ENCODE measurements around the gene UBA3.
A peak's percentile ranks its signal among the peaks of the same experiment; 100 is the strongest.

Gene UBA3

DNA sequence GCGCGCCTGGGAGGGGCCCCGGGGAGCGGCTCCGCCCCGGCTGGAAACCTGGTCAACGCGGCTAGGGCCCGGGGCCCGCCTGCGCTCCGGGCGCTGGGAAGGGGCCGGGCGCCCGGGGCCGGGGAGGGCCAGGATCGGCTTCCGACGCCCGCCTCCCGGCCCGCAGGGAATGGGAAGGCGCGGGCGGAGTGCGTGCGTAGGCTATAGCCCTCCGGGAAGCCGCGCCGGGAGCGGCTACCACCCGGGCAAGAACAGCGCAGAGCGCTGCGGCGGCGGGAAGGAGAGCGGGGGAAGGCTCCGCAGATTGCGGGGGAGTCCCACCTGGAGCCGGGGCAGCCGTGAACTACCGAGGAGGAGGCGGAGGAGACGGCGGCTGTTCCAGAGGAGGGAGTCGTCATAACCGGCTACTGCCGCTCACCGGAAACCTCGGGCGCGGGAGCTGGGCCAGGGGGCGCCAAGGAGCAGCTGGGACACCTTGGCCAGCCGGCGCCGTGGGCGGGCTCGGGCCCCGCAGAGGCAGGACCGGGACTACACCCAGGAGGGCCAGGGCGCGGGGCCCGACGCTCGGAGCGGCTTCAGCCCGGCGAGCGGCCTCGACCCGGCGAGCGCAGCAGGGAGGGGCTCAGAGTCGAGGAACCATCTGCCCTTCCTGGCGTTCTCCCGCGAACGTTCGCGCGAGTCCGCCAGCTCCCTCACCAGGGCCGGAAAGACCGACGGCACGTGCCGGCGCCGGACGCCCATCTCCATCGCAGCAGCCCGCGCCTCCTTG lies 66.7 kb downstream of the UBA3 start, which contains the start of gene EOGT:
Gene EOGT, minus strand, starts transcription at position 432 of the 769 bp plus-strand sequence. CDS start 3,838 bp downstream, outside the sequence.
- DNase-seq (ENCODE audit: extremely low read depth in 1 of 2, low read depth in 1 of 2) = peak; percentile 42 to 72

DNA sequence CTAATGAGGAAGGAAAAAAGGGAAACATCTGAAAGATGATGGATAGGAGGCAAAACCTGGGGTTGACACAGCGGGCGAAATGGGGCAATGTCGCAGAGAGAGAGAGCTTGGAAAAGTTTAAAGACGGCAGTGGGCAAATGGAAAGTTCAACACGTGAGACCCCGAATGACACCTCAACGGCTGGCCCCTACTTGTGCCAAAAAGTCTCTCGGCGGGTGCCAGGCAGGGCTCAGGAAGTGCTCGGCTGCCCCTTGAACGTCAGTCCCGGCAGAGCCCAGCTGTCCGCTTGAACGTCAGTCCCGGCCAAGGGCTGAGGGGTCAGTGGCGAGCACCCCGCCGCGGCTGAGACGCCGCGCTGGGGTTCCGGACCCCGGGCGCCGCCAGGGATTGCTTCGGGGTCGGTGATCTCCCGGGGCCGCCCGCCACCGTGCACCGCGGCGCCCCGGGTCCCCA lies 67.3 kb downstream of the UBA3 start:
- peak in 1 of 2 donors; percentile 2 for DNase-seq (ENCODE audit: extremely low read depth in 1 of 2, low read depth in 1 of 2)

DNA sequence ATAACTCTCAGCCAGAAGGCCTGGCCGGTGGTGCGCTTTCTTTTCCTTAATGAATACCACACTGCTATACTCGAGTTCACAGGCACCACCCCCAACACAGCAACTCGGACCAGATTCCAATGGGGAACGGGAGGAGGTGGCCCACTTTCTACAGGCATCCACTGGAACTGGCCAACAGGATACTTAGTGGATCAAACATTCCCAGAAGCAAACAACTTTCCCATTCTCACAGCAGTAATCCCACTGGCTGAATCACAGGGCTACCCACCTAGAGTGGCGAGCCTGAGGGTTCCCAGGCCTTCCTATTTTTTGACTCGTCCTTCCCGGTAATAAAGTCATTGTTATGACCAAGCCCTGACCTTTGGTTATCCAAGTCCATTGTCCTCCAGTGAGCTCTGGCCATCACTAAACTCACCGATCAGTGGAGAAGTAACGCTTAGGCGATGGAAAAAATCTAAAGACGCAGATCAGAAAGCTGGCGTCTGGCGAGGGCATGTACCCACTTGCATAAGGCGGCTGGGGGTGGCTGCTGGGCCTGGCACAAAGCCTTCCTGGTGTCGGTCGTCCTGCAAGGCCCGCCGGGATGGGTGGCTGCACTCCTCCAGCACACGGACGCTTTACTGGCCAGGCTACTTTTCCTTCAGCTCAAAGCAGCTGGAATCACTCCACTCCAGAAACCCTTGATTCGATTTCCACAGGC lies 67.9 kb downstream of the UBA3 start:
- no peak for DNase-seq (ENCODE audit: extremely low read depth in 1 of 2, low read depth in 1 of 2)

DNA sequence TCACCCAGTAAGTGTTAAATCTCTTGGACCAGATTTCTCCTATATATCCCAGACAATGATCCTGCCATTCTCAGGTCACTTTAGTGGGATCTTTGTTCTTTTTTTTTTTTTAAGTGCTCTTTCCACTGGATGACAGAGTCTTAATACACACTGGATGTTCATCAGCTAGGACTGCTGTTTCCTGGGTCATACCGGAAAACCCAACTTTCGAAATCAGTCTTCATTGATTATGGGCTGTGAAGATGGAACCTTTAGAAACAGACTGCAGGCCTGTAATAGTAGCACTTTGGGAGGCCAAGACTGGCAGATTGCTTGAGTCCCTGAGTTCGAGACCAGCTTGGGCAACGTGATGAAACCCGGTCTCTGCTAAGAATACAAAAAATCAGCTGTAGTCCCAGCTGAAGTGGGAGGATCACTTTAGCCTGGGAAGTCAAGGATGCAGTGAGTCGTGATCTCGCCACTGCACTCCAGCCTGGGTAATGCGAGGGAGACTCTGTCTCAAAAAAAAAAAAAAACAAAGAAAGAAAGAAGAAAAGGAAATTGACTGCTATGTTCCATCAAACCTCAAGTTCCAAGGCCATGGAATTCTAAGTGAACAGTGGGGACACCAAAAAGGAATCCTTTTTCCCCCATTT lies 69.0 kb downstream of the UBA3 start:
- DNase-seq (ENCODE audit: extremely low read depth in 1 of 2, low read depth in 1 of 2) = no peak

DNA sequence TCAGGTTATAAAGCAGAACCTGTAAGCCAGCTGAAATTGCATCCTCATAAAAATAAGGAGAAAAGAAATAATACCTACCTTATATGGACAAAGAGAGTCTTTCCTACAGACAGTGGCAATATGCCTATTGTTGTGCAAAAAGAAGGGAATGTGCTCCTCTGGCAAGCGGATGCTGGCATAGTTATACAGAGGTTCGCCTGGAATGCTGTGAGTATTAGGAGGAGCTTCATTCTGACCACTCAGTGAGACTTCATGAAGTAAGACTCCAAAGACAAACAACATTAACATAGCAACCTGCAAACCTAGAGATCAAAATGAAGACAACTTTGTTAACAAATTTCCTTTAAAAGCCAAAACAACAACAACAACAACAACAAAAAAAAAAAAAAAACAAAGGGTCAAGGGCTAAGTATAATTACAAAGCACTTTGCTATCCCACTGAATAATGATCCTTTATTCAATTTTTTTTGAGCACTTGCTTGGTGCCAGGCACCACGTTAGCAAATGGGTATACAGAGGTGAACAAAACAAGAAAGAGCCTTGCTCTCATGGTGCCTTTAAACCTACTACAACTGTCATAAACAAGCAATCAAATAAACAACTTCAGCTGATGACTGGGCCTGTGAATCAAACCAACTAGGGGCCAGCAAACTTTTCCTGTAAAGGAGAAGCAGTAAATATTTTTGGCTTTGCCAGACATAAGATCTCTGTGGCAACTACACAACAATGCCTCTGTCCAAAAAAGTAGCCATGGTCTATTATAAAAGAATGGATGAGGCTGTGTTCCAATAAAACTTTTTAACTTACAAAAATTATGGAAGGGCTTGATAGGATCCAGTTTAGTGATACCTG lies 70.4 kb downstream of the UBA3 start:
- DNase-seq (ENCODE audit: extremely low read depth in 1 of 2, low read depth in 1 of 2) = no peak

DNA sequence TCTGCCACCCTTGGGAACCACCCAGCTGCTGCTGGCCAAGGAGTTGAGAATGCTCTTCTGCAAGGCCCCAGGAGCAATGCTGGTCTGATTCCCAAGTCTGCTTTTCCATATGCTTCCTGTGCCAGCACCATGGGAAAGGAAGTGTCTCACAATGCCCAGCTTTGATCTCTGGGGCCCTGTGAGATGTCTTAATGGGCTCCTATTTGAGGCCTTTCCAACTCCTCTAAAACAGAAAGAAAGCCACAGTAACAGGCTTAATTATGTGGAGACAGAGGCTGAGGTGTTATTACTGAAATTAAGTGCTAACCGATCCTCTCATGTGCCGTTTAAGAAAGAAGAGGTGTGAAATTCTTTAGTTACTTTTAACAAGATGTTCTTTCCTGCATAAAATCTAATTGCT lies 71.2 kb downstream of the UBA3 start:
- no peak for DNase-seq (ENCODE audit: extremely low read depth in 1 of 2, low read depth in 1 of 2)

DNA sequence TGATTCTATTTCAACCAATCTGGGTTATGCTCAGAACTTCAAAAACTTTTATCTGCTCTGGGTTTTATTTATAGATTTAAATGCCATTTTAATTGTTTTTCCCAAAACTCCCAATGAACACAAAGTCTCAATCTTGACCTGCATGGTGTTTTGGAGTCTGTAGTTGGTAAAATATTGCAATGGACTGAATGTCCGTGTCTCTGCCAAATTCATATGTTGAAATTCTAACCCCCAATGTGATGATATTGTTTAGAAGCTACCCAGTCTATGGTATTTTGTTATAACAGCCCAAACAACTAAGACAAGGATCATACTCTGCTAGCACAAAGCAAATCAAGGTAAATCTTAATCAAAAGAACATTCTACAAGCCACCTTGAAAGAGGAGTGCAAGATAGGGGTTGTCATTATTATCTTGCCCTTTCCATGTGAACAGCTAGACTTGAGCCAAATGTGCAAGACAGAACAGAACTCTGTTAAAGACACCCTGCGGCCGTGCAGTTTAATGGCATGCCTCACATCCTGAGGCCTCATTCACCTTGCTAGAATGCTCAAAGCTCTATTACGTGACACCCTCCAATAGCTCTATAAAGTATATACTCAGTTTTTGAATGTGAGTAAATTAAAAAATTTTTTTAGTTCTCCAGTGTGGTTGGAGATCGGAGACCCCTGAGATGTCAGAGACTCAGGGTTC lies 74.2 kb downstream of the UBA3 start:
- no peak for DNase-seq (ENCODE audit: extremely low read depth in 1 of 2, low read depth in 1 of 2)

DNA sequence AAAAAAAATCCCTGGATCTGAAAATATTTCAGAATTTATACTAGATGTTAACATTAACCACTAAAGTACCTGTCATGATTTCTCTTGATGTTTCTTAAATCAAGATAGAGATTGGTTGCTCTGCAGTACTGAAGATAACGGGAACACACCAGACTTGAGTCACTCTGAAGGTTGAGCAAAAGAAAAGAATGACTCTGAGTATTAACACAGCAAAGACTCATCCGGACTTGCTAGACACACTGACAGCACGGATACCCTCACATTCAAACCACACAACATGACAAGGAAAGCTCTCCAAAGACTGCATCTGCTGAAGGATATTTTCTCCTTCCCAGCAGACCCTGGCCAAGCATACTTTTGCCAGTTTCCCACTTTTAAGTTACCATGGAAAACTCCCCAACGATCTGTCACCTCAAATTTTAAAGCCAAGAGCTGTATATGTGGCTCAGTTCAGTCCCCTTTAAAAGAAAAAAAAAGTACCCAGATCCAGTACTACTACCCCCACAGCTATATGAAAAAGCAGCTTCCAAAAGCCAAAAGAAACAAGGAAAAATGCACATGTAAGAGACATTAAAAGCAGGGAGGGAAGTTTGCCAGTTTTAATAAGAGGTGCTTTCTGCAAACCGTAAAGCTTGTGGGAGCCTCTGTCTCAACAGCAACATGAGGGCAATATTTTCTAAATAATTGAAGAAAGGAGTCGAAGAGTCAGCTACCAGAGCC lies 74.9 kb downstream of the UBA3 start:
- no peak for DNase-seq (ENCODE audit: extremely low read depth in 1 of 2, low read depth in 1 of 2)

All from activated CD8-positive, alpha-beta memory T cell treated with anti-CD3 and anti-CD28 coated beads for 1 hour (primary cell).